ENCODE measurements around the gene ZCCHC9.

The ZCCHC9 gene

GRCh38 chr5:81360640-81361039 lies 59.3 kb downstream of the ZCCHC9 start:
- no peak for DNase-seq

GRCh38 chr5:81361600-81361999 lies 60.2 kb downstream of the ZCCHC9 start:
- DNase-seq = no peak

Measured in SW 1271 (cell line).